Kidney glomerular epithelial cell (primary cell): Measurements from ENCODE around the gene NAA10.

Experiments
- DNase-seq: peaks from one replicate; lab custom pipeline; 2025; lab: John Stamatoyannopoulos, UW

NAA10 gene

GRCh38 chrX:153883163-153883843 is 51.5 kb downstream of the NAA10 start:
- DNase-seq = no peak

DNA sequence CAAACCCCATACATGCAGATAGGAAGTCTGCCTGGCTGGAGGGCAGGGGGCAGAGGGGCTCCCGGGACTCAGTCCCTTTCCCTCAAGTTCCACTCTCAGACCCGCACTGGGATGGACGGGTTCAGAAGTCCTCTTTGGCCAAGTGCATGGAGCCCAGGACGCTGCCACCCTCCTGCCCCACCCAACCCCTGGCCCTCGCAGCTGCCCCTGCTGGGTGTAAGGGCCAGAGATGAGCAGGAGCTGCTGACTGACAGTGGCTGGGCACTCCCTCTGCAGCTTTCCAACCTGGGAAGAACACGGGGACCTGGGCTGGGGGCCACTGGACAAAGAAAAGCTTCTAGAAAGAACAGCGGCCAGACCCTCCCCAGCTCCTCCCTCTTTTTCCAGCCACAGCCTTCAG is 52.3 kb downstream of the NAA10 start:
- DNase-seq = no peak

GRCh38 chrX:153882086-153882498 is 52.7 kb downstream of the NAA10 start:
- no peak for DNase-seq

DNA sequence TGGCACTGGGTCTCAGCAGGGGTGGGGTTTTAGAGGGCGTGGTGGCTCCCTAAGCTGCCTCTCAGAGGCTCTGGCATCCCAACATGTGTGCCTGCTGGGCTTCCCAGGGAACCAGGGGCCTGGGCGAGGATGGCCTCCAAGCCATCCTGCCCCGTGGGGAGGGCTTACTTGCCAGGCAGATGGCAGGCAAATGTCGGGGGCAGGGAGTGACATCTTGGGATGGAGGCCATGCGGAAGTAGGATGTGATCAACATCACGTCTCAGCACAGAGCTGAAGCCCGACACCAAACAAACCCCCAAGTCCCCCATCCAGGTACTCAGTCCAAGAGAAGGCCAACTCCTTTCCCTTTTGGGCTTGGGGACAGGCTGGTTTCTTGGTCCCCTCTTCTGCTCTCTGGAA is 53.6 kb downstream of the NAA10 start:
- no peak for DNase-seq

GRCh38 chrX:153880440-153880815 is 54.4 kb downstream of the NAA10 start:
- no peak for DNase-seq

DNA sequence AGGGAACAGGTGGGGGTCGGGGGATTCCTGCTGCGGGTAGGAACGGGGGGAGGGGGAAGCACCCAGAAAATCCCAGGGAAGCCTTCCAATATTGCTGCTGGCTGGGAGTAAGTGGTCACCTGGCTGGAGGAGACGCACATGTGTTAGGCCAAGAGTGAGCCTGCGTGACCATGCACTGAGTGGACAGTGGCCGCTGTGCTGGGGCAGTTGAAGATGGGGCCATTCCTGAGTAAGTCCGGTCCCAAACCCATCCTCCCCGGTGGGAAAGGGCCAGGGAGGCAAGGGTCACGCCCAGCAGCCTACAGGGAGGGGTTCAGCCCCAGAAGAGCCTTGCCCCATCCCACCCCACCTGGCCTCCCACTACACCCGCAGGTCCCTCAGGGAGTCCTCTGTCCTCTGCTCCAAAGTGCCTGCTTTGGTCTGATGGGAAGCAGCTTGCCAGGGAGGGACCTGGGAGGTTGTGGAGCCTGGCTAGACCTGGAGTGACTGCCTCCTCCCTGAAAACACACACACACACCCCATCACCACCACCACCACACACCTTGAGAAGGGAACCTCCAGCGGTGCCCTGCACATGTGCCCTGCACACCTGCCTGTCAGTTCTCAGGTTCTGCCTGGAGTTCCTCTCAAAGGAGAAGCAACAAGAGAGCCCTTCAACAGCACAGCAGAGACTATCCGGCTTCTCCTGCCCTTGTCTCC is 54.9 kb downstream of the NAA10 start:
- DNase-seq = no peak
